ENCODE results near the gene PRLR.

Gene PRLR

GRCh38 chr5:35089334-35090314 is 140.7 kb downstream of the PRLR start:
- Histone ChIP-seq H2AFZ (ENCODE audit: low read depth, low read length) (no peak overlapping the region), H3K14ac (ENCODE audit: low read length in 2 of 2) (no peak overlapping the region), H2BK120ac (ENCODE audit: low read depth, low read length) (no peak overlapping the region), H3K4me1 (ENCODE audit: control insufficient read depth, insufficient read depth, low read depth, low read length) (no peaks in the 10 kb centered on the region), H3K9ac (ENCODE audit: low read length) (no peak overlapping the region), H4K8ac (ENCODE audit: low read length) (no peak overlapping the region), H3K4ac (ENCODE audit: low read depth in 1 of 2, low read length in 2 of 2) (no peak overlapping the region), H3K27me3 (ENCODE audit: control insufficient read depth in 1 of 2, insufficient read depth in 1 of 2, low read length in 2 of 2) (peaks cover 0 to 9% of the 10 kb centered on the region in 2 experiments), H2BK12ac (ENCODE audit: low read length in 2 of 2) (no peak overlapping the region), H4K91ac (ENCODE audit: low read length) (no peak overlapping the region), H3K9me3 (ENCODE audit: control insufficient read depth, low read length) (no peaks in the 10 kb centered on the region), H3K36me3 (ENCODE audit: control insufficient read depth in 1 of 2, insufficient read depth in 2 of 2, low read depth in 1 of 2, low read length in 2 of 2) (no peaks in the 10 kb centered on the region), H3K18ac (ENCODE audit: low read depth in 1 of 2, low read length in 2 of 2) (no peak overlapping the region), H2BK15ac (ENCODE audit: low read depth, poor library complexity, severe bottlenecking) (no peak overlapping the region), H3K79me1 (replicated peaks; ENCODE audit: low read length, poor library complexity, severe bottlenecking) (no peaks in the 10 kb centered on the region), H3K23ac (ENCODE audit: low read length in 2 of 2) (no peak overlapping the region), H3K4me2 (ENCODE audit: low read length, poor library complexity, severe bottlenecking) (no peak overlapping the region), H2AK5ac (ENCODE audit: low read length, severe bottlenecking) (no peak overlapping the region), H2BK5ac (ENCODE audit: low read depth, low read length, poor library complexity, severe bottlenecking) (no peak overlapping the region), H3K27ac (ENCODE audit: low read length, poor library complexity, severe bottlenecking) (no peak overlapping the region), H3K4me3 (ENCODE audit: insufficient read depth in 1 of 2, low read depth in 1 of 2, low read length in 2 of 2) (peak overlapping the region in 1 of 2 experiments; percentile 42)
- WGBS, result 58% methylated on average over 5 of the region's 7 CpGs
- DNase-seq, result peak; percentile 62

DNA sequence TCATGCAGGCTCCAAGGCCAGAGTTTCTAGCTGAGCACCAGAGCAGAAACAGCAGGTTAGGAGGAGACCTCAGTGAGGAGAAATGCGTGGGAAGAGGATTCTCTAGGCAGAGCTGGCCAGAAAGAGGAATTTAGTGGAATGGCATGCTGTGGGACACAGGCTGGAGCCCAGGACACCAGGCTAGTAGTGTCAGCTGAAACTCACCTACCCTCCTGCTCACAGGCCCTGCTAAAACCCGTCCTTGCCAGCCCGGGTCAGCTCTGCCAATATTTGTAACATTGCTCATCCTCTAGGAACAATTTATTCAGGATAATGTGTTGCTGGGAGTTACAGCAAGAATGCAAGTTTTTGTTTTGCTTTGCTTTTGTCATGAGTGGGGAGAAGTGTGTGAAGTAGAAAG is 142.3 kb downstream of the PRLR start:
- peaks cover 0 to 7% of the 10 kb centered on the region in 2 experiments for H3K27me3 ChIP-seq (ENCODE audit: control insufficient read depth in 1 of 2, insufficient read depth in 1 of 2, low read length in 2 of 2)
- no peak overlapping the region for H2BK5ac ChIP-seq (ENCODE audit: low read depth, low read length, poor library complexity, severe bottlenecking)
- DNase-seq, result no peak
- H2BK120ac ChIP-seq (ENCODE audit: low read depth, low read length), result no peak overlapping the region
- H3K79me1 ChIP-seq (replicated peaks; ENCODE audit: low read length, poor library complexity, severe bottlenecking), result no peaks in the 10 kb centered on the region
- H2BK12ac ChIP-seq (ENCODE audit: low read length in 2 of 2), result no peak overlapping the region
- H3K9me3 ChIP-seq (ENCODE audit: control insufficient read depth, low read length), result no peaks in the 10 kb centered on the region
- H4K8ac ChIP-seq (ENCODE audit: low read length), result no peak overlapping the region
- no peak overlapping the region for H3K23ac ChIP-seq (ENCODE audit: low read length in 2 of 2)
- 83% methylated on average over 1 of the region's 3 CpGs for WGBS
- no peak overlapping the region for H3K4me3 ChIP-seq (ENCODE audit: insufficient read depth in 1 of 2, low read depth in 1 of 2, low read length in 2 of 2)
- no peak overlapping the region for H3K14ac ChIP-seq (ENCODE audit: low read length in 2 of 2)
- no peak overlapping the region for H3K4ac ChIP-seq (ENCODE audit: low read depth in 1 of 2, low read length in 2 of 2)
- no peaks in the 10 kb centered on the region for H3K36me3 ChIP-seq (ENCODE audit: control insufficient read depth in 1 of 2, insufficient read depth in 2 of 2, low read depth in 1 of 2, low read length in 2 of 2)
- H3K4me2 ChIP-seq (ENCODE audit: low read length, poor library complexity, severe bottlenecking), result no peak overlapping the region
- H3K18ac ChIP-seq (ENCODE audit: low read depth in 1 of 2, low read length in 2 of 2), result no peak overlapping the region
- H4K91ac ChIP-seq (ENCODE audit: low read length), result no peak overlapping the region
- H3K9ac ChIP-seq (ENCODE audit: low read length), result peak overlapping the region; percentile 77
- H3K27ac ChIP-seq (ENCODE audit: low read length, poor library complexity, severe bottlenecking), result no peak overlapping the region
- H2AFZ ChIP-seq (ENCODE audit: low read depth, low read length), result no peak overlapping the region
- H2BK15ac ChIP-seq (ENCODE audit: low read depth, poor library complexity, severe bottlenecking), result no peak overlapping the region
- no peak overlapping the region for H2AK5ac ChIP-seq (ENCODE audit: low read length, severe bottlenecking)
- no peaks in the 10 kb centered on the region for H3K4me1 ChIP-seq (ENCODE audit: control insufficient read depth, insufficient read depth, low read depth, low read length)

- Histone ChIP-seq H3K23ac (ENCODE audit: low read length in 2 of 2) (no peak overlapping the region), H2BK120ac (ENCODE audit: low read depth, low read length) (no peak overlapping the region), H3K4me3 (ENCODE audit: insufficient read depth in 1 of 2, low read depth in 1 of 2, low read length in 2 of 2) (no peak overlapping the region), H3K79me1 (replicated peaks; ENCODE audit: low read length, poor library complexity, severe bottlenecking) (no peaks in the 10 kb centered on the region), H3K4ac (ENCODE audit: low read depth in 1 of 2, low read length in 2 of 2) (no peak overlapping the region), H3K27ac (ENCODE audit: low read length, poor library complexity, severe bottlenecking) (no peak overlapping the region), H2AK5ac (ENCODE audit: low read length, severe bottlenecking) (no peak overlapping the region), H2BK5ac (ENCODE audit: low read depth, low read length, poor library complexity, severe bottlenecking) (no peak overlapping the region), H3K36me3 (ENCODE audit: control insufficient read depth in 1 of 2, insufficient read depth in 2 of 2, low read depth in 1 of 2, low read length in 2 of 2) (no peaks in the 10 kb centered on the region), H4K8ac (ENCODE audit: low read length) (no peak overlapping the region), H3K9ac (ENCODE audit: low read length) (no peak overlapping the region), H2AFZ (ENCODE audit: low read depth, low read length) (no peak overlapping the region), H3K4me2 (ENCODE audit: low read length, poor library complexity, severe bottlenecking) (no peak overlapping the region), H3K18ac (ENCODE audit: low read depth in 1 of 2, low read length in 2 of 2) (no peak overlapping the region), H4K91ac (ENCODE audit: low read length) (no peak overlapping the region), H3K14ac (ENCODE audit: low read length in 2 of 2) (no peak overlapping the region), H2BK12ac (ENCODE audit: low read length in 2 of 2) (no peak overlapping the region), H3K27me3 (ENCODE audit: control insufficient read depth in 1 of 2, insufficient read depth in 1 of 2, low read length in 2 of 2) (no peaks in the 10 kb centered on the region), H3K9me3 (ENCODE audit: control insufficient read depth, low read length) (no peaks in the 10 kb centered on the region), H3K4me1 (ENCODE audit: control insufficient read depth, insufficient read depth, low read depth, low read length) (peaks cover 2% of the 10 kb centered on the region), H2BK15ac (ENCODE audit: low read depth, poor library complexity, severe bottlenecking) (no peak overlapping the region)
- WGBS, result 94% methylated on average over 3 of the region's 3 CpGs
- DNase-seq, result no peak
These were observed 147.1 kb downstream of the PRLR start for GRCh38 chr5:35083150-35083549.

DNA sequence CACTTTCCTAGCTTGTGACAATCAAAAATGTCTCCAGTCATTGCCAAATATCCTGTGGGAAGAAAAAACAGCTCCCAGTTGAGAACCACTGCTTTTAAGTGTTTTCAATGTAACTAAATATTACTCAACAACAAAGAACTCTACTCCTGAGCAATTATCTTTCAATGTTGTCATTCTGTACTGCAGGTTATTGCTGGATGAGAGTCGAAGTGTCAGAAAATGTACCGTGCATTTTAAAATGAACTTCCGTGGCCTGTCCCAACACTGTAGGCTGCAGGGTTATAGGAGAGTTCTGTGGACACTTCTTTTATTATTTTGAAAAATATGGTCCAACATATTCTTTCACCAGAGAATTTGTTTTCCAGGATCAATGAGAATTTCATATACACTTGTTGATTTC is 147.8 kb downstream of the PRLR start:
- Histone ChIP-seq H3K4me3 (ENCODE audit: insufficient read depth in 1 of 2, low read depth in 1 of 2, low read length in 2 of 2) (no peak overlapping the region), H2AFZ (ENCODE audit: low read depth, low read length) (no peak overlapping the region), H2BK5ac (ENCODE audit: low read depth, low read length, poor library complexity, severe bottlenecking) (no peak overlapping the region), H3K27me3 (ENCODE audit: control insufficient read depth in 1 of 2, insufficient read depth in 1 of 2, low read length in 2 of 2) (no peaks in the 10 kb centered on the region), H2BK15ac (ENCODE audit: low read depth, poor library complexity, severe bottlenecking) (no peak overlapping the region), H3K9me3 (ENCODE audit: control insufficient read depth, low read length) (no peaks in the 10 kb centered on the region), H3K4me1 (ENCODE audit: control insufficient read depth, insufficient read depth, low read depth, low read length) (peaks cover 2% of the 10 kb centered on the region), H3K36me3 (ENCODE audit: control insufficient read depth in 1 of 2, insufficient read depth in 2 of 2, low read depth in 1 of 2, low read length in 2 of 2) (no peaks in the 10 kb centered on the region), H3K9ac (ENCODE audit: low read length) (no peak overlapping the region), H3K23ac (ENCODE audit: low read length in 2 of 2) (no peak overlapping the region), H3K4me2 (ENCODE audit: low read length, poor library complexity, severe bottlenecking) (no peak overlapping the region), H2AK5ac (ENCODE audit: low read length, severe bottlenecking) (no peak overlapping the region), H2BK12ac (ENCODE audit: low read length in 2 of 2) (no peak overlapping the region), H3K4ac (ENCODE audit: low read depth in 1 of 2, low read length in 2 of 2) (no peak overlapping the region), H3K27ac (ENCODE audit: low read length, poor library complexity, severe bottlenecking) (no peak overlapping the region), H2BK120ac (ENCODE audit: low read depth, low read length) (no peak overlapping the region), H3K18ac (ENCODE audit: low read depth in 1 of 2, low read length in 2 of 2) (no peak overlapping the region), H3K14ac (ENCODE audit: low read length in 2 of 2) (no peak overlapping the region), H3K79me1 (replicated peaks; ENCODE audit: low read length, poor library complexity, severe bottlenecking) (no peaks in the 10 kb centered on the region), H4K91ac (ENCODE audit: low read length) (no peak overlapping the region), H4K8ac (ENCODE audit: low read length) (no peak overlapping the region)
- no peak for DNase-seq
- WGBS, result 100% methylated on average over 2 of the region's 3 CpGs

All from mesenchymal stem cell (in vitro differentiated cells and primary cell).